IPS DF 6.9 (cell line): Measurements from ENCODE around the gene USP17L5.
"Not testable (repeated sequence)": the region's sequence is repeated elsewhere in the genome, so short reads cannot be mapped to it uniquely, and the experiment has no call there.

Source experiments
- DNase-seq: peaks from one replicate; pipeline ENCODE4 v3.0.0-alpha.2; 2013; ENCODE audit warnings: low read depth, low spot score
- H3K27ac ChIP-seq: one replicate; pipeline ENCODE4 v1.5.1; 2013; ENCODE audit warnings: low read length, control low read depth
- H3K27me3 ChIP-seq: 2 replicates; pipeline ENCODE4 v1.6.1; 2013; ENCODE audit warnings: mild to moderate bottlenecking, low read length; ENCODE audit not compliant: control insufficient read depth, insufficient read depth
- H3K36me3 ChIP-seq: 2 replicates; pipeline ENCODE4 v1.6.1; 2013; ENCODE audit warnings: low read length; ENCODE audit not compliant: control insufficient read depth, insufficient read depth
- H3K4me1 ChIP-seq: 2 replicates; pipeline ENCODE4 v1.6.1; 2013; ENCODE audit warnings: low read length; ENCODE audit not compliant: control insufficient read depth, insufficient read depth
- H3K4me3 ChIP-seq: 2 replicates; pipeline ENCODE4 v1.5.1; 2013; ENCODE audit warnings: mild to moderate bottlenecking, low read length
- H3K9me3 ChIP-seq: 2 replicates; pipeline ENCODE4 v1.6.1; 2013; ENCODE audit warnings: low read length, inconsistent platforms; ENCODE audit not compliant: control insufficient read depth, insufficient read depth
- WGBS: extraction: QIAGEN DNeasy Blood & Tissue Kit; methylation state at CpG from one replicate; pipeline ENCODE4 v1.1.7; 2013; ENCODE audit warnings: mixed read lengths, missing lambda C conversion rate; ENCODE audit not compliant: insufficient read length, insufficient coverage; 5-methylcytosine and 5-hydroxymethylcytosine counted together

The USP17L5 gene

GRCh38 chr4:9379881-9380280 is 40.7 kb downstream of the USP17L5 start:
- not testable (repeated sequence) for H3K27me3 ChIP-seq, DNase-seq, H3K4me3 ChIP-seq, H3K27ac ChIP-seq, H3K36me3 ChIP-seq, H3K4me1 ChIP-seq, H3K9me3 ChIP-seq
- WGBS = no CpG with 5 or more reads among the region's 1 CpG

- not testable (repeated sequence) for H3K4me3 ChIP-seq, DNase-seq, H3K4me1 ChIP-seq, H3K27ac ChIP-seq, H3K9me3 ChIP-seq, H3K36me3 ChIP-seq, H3K27me3 ChIP-seq
- no CpG with 5 or more reads among the region's 36 CpGs for WGBS
Observed at GRCh38 chr4:9381012-9381534, 41.9 kb downstream of the USP17L5 start.

- no peak for DNase-seq
- H3K36me3 ChIP-seq = no peaks in the 10 kb centered on the region
- no peak overlapping the region for H3K27ac ChIP-seq
- H3K27me3 ChIP-seq = no peaks in the 10 kb centered on the region
- H3K4me1 ChIP-seq = no peaks in the 10 kb centered on the region
- no peaks in the 10 kb centered on the region for H3K9me3 ChIP-seq
- WGBS = no CpG with 5 or more reads among the region's 1 CpG
- H3K4me3 ChIP-seq = no peak overlapping the region
Observed at GRCh38 chr4:9384126-9384525, 44.9 kb downstream of the USP17L5 start.

GRCh38 chr4:9389001-9389400 is 49.8 kb downstream of the USP17L5 start:
- not testable (repeated sequence) for DNase-seq
- WGBS = no CpG with 5 or more reads among the region's 2 CpGs

More at GRCh38 chr4:9389001-9389400, 49.8 kb downstream of the USP17L5 start:
- H3K36me3 ChIP-seq, H3K27ac ChIP-seq, H3K9me3 ChIP-seq, H3K4me3 ChIP-seq, H3K4me1 ChIP-seq, H3K27me3 ChIP-seq: not testable (repeated sequence)
